Stimulated activated CD8-positive, alpha-beta memory T cell treated with anti-CD3 and anti-CD28 coated beads, Interleukin-7, amount 100 ng/mL, for 4 hours (primary cell): ENCODE measurements around the gene PDE10A.
"Not testable (repeated sequence)": the region's sequence is repeated elsewhere in the genome, so short reads cannot be mapped to it uniquely, and the experiment has no call there.

Source experiments
- DNase-seq, 2 donors: peaks; one replicate each; pipeline ENCODE4 v3.0.0-alpha.2; 2020; ENCODE audit warnings: low read depth in 2 of 2

Gene PDE10A

DNA sequence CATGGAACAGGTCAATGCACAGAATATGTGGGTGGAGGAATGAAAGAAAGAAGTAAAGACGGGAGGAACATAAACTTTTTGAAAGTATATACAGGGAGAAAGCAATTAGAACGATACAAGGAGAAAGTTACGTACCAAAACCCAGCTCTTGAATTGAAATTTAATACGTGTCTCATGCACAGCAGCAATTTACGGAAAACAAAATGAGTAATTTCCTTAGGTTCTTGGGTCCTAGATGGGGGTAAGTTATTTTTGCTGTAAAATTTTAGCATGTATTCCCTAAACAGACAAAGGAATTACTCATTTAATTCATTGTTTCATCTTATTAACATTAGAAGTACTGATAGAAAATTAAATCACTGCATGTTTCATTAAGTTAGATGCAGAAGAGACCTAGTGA is 75.8 kb downstream of the PDE10A start:
- no peak for DNase-seq

DNA sequence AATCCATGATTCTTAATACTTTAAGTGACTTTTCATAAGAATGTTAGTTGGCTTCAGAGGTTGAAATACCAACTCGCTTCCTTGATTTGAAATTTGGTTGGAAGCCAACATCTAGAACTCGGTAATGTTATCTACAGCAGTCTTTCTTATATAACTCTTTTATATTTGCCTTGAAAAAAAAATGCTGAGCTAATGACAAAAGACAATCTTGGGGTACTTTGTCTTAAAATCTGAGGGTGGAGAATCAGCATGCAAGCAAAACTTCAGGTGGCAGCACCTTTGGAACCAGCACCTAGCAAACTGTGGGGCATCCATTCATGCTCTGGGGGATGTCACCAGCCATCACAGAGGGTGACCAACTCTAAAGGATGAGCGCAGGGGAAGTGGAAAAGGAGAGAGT is 76.3 kb downstream of the PDE10A start:
- no peak for DNase-seq

DNA sequence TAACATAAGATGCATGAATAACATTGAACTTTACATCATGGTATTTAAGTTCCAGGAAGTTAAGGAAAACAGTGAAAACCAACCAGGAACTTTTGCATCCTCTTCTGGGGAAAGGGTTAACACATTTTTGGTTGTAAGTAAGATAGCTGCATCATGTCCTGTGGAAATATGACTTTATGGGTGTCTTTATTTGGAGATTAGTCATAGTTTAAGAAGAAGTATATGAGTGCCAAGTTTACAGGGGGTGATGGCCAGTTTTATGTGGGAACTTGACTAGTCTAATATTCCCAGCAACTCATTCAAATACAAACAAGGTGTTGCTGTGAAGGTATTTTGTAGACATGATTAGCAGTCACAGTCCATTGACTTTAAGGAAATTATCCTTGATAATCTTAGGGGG is 78.0 kb downstream of the PDE10A start:
- no peak for DNase-seq

DNA sequence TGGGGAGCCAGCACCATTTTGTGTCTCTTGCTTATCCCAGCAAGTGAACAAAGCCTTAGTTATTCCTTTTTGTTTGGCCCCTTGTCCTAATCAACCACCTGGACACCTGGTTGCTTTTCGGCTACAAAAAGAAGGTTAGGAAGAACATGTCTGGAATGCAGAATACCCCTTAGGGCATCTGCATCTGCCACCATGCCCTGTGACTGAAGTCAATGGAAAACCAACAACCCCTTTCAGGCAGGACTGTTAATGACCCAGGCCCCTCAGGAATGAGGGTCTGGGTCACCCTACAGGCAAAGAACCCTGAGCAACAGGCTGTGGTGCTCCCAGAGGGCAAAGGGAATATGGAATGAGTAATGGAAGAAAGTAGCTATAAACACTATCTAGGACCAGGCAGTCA is 78.5 kb downstream of the PDE10A start:
- no peak for DNase-seq

DNA sequence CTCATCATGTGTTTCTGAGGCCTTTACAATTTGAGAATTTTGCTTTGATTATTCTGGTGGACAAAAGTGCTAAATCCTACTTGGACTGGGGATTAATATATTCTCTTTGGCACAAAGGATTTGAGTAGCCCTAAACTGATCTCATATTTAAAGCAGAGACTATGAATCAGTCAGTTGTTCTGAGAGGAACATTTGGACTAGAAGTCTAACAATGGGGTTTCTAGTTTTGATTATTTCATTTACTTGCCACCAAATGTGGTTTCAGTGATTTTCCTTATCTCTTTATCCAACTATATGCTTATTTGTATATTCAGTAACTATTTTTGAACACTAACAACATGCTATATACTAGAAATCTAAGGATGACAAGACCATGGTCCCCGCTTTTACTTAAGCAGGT is 81.4 kb downstream of the PDE10A start:
- DNase-seq: no peak

GRCh38 chr6:165580136-165580535 is 82.9 kb downstream of the PDE10A start:
- DNase-seq: no peak

DNA sequence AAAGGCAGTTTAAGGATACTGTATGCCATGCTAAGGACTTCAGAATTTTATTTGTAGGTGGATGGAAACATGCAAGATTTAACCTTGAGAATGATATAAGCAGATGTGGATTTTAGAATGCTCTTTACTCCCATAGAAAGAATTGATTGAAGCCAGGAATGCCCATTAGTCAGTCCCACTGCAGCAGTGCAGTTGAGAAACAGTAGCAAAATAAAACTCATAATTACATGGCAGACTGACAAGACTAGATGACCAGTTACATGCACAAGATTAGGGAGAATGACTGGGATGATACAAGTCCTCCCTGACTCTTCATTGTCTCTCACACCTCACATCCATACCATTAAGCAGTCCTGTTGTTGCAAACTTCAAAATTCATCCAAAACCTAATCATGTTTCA is 83.9 kb downstream of the PDE10A start:
- no peak for DNase-seq

DNA sequence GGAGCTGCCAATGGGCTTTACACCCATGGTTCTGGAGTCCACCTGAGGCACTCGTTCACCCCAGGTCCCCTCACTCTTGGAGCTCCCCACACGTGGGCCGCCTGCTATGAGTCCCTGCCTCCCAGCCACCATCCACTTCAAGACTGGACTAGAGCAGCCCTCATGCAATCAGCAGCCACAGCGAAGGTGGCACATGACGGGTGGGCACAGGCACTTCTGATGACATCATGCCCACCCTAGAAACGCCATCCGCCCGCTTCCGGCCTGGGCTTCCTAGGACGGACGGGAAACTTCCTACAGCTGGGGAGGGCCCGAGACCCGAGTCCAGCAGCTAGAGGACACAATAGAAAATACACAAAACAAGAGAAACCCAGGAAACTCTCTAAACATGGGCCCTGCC is 85.5 kb downstream of the PDE10A start:
- no peak for DNase-seq

GRCh38 chr6:165575158-165575549 is 87.9 kb downstream of the PDE10A start:
- DNase-seq: no peak

DNA sequence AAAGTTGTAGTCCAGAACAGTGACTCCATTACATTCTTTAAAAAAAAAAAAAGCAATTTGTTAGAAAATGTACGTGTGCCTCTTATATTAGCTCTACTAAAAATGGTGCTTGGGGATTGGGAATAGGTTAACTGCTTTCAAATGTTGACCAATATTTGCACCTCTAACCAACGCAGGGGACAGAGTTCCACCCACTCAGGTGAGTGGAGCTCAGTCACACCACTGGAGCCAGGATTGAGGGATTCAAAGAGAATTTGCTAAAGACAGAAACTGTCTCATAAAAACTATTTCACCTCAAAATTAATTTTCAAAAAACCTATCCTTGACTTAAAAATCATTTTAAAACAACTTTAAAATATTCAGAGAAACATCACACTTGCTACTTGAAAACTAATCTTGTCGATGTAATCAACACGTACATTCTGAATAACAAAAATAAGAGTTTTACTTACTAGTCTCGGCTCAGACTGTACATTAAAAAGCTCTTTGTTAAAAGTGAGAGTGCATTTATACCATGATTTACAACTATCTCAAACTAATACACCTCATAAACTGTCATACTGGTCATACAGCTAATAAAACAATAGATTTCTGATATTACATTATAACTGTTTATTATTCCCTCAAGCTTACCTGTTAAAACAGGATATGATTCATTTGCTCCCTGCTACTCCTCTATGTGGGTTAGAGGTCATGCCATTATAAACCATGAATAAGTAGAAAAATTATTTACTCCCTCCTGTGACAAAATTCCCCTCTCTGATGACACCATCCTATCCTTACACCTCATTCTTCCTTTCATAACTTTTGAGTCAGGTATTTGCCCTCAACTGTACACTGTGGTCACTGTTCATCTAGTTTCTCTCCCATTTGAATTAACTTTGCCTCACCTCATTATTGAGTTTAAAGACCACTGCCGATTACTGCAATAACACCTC is 88.6 kb downstream of the PDE10A start:
- no peak for DNase-seq

DNA sequence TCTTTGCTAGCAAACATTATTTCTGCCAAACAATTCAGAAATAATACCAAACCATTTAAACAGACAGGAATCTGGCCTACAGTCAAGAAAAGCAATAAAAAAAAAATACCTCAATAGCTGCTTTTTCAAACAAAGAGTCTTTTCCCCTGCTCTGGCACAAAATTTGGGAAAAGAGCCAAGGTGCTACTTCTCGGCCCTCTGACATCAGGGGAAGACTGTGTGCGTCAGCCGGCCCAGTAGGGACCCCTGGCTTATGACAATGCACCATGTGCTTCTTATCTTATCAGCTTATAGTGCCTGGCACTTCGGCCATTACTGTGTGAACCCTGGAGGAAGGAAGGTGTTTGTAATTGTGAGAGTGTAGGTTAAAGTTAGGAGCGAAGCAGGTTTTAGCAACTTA is 89.4 kb downstream of the PDE10A start:
- no peak for DNase-seq

- DNase-seq: no peak
These were observed 91.3 kb downstream of the PDE10A start for GRCh38 chr6:165571721-165572132.

GRCh38 chr6:165571068-165571682 is 91.9 kb downstream of the PDE10A start:
- DNase-seq: no peak

DNA sequence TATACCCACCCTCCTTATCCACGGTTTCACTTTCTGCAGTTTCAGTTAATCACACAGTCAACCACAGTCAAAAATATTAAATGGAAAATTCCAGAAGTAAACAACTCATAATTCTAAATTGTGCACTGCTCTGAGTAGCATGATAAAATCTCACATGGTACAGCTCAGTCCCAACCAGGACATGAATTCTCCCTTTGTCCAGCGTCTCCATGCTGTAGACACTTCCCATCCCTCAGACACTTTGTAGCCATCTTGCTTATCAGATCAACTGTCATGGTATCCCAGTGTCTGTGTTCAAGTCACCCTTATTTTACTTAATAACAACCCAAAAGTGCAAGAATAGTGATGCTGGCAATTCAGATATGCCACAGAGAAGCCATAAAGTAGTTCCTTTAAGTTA is 94.7 kb downstream of the PDE10A start:
- DNase-seq: no peak

DNA sequence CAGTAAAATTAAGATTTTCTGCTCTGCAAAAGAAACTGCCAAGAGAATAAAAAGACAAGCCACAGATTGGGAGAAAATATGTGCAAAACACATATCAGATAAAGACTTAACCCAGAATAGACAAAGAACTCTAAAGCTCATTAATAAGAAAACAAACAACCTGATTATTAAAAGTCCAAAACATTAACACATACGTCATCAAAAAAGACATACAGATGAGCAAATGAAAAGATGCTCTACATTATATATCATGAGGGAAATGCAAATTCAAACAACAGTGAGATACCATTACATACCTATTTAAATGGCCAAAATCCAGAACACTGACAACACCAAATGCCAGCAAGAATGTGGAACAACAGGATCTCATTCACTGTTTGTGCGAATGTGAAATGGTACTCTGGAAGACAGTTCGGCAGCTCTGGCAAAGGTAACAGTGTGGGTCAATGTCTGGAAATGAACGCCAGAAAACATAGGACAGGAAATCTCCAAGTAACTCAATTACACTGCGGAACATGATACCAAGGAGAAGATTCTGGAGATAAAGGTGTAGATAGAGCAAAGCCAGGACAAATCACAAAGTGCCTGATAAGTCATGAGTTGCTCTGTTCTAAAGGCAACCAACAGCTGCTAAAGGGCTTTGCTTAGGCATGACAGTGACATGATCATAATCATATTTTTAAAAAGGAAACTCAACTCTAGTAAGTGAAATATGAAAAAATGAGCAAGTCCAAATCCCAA is 96.8 kb downstream of the PDE10A start:
- DNase-seq: no peak

DNA sequence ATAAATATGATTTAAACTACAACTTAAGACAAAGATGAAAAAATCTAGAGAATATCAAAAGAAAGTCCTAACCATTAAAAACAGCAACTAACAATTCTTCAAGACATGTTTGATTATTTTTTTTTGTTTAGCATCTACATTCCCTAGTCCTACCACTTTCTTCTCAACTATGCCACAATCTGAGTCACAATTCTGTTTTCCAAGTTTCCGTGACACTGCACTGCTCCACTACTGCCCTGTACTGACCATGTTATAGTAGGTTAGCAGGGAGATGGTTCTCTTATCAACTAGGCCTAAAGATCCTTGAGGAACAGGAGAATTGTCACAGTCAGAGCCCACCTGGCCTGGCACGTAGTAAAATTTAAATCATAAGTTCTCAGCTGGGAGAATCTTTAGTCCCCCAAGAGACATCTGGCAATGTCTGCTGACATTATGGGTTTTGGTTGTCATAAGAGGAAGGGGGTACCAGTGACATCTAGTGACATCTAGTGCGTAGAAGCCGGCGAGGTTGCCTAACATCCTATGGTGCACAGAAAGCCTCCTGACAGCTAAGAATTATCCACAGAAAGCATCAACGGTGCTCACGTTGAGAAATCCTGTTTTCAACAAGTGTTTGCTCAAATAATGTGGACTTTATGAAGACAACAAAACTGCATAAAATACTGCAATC is 100.5 kb downstream of the PDE10A start:
- no peak for DNase-seq

- DNase-seq: no peak
These were observed 103.4 kb downstream of the PDE10A start for GRCh38 chr6:165559632-165560031.

DNA sequence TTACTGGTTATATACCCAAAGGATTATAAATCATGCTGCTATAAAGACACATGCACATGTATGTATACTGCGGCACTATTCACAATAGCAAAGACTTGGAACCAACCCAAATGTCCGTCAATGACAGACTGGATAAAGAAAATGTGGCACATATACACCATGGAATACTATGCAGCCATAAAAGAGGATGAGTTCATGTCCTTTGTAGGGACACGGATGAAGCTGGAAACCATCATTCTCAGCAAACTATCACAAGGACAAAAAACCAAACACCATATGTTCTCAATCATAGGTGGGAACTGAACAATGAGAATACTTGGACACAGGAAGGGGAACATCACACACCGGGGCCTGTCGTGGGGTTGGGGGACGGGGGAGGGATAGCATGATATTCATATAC is 104.9 kb downstream of the PDE10A start:
- DNase-seq: not testable (repeated sequence)

- DNase-seq: no peak
These were observed 105.4 kb downstream of the PDE10A start for GRCh38 chr6:165557674-165558073.

DNA sequence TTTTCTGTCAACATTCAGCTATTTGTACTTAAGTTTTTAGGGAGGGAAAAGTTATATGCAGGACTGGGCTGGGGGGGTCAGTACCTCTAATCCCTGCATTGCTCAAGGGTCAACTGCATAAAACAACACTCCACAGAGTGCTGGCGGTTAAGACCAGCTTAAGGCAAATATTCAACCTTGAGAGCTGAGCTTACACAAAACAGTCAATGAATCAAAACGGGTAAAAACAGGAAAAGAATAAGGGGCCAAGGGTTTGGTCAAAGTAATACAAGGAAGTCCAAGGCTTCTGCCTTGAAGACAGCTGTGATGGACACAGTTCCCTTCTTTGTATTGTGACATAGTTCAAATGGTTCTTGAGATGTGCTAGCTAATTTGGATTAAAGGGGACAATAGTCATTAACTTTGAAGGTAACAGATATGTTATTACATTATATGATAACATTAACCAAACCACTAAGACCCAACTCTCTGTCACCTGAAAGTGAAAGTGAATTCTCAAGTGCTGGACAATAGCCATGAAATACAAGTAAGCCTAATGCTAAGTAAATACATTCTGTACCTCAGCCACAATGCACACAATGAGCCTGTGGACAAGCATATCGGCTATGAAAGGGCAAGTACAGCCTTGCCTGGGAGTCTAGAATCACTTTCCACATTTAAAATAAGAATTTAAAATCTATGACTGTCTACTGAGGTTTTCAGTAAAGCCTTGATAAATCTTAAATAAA is 106.8 kb downstream of the PDE10A start:
- DNase-seq: no peak

- DNase-seq: not testable (repeated sequence)
These were observed 108.4 kb downstream of the PDE10A start for GRCh38 chr6:165554644-165555043.
